GM23338 (cell line): ENCODE data around the gene TRUB1. TPM values are rescaled to one million over a fixed set of nuclear protein-coding genes. Genes with fewer than 3 reads are reported as not detected.

Experiments
- ATAC-seq: fragments of 200-7000 bp; cut with Tn5 transposase; 3 replicates; pipeline ENCODE4 v1.9.1; 2020
- DNase-seq: peaks from one replicate; pipeline ENCODE4 v3.0.0-alpha.2; 2015; ENCODE audit warnings: low spot score
- H2AFZ ChIP-seq: fragments of 200-600 bp; sonication (generic); 2 replicates; pipeline ENCODE4 v1.8.0; 2016; ENCODE audit warnings: antibody characterized with exemption, mild to moderate bottlenecking, moderate library complexity
- H3F3A ChIP-seq: fragments of 200-600 bp; sonication (generic); replicated peaks from 2 replicates; pipeline ENCODE4 v1.8.0; 2017; ENCODE audit warnings: antibody characterized with exemption, mixed run types, low read depth
- H3K27ac ChIP-seq: fragments of 200-600 bp; sonication (generic); 2 replicates; pipeline ENCODE4 v1.6.1; 2016; ENCODE audit warnings: low read depth
- H3K27me3 ChIP-seq: fragments of 200-600 bp; sonication (generic); 2 replicates; pipeline ENCODE4 v1.8.0; 2016; ENCODE audit warnings: mild to moderate bottlenecking, mixed run types, moderate library complexity; ENCODE audit not compliant: insufficient read depth
- H3K36me3 ChIP-seq: fragments of 200-600 bp; sonication (generic); 2 replicates; pipeline ENCODE4 v1.8.0; 2016; ENCODE audit warnings: mild to moderate bottlenecking; ENCODE audit not compliant: insufficient read depth
- H3K4me1 ChIP-seq: fragments of 200-600 bp; sonication (generic); 2 replicates; pipeline ENCODE4 v1.8.0; 2016; ENCODE audit warnings: mild to moderate bottlenecking, moderate library complexity; ENCODE audit not compliant: insufficient read depth
- H3K4me2 ChIP-seq: fragments of 200-600 bp; sonication (generic); 2 replicates; pipeline ENCODE4 v1.7.1; 2017; ENCODE audit warnings: mixed run types
- H3K4me3 ChIP-seq: fragments of 200-600 bp; sonication (generic); 2 replicates; pipeline ENCODE4 v1.6.1; 2016; ENCODE audit warnings: mixed run types
- H3K79me2 ChIP-seq: fragments of 200-600 bp; sonication (generic); replicated peaks from 2 replicates; pipeline ENCODE4 v1.8.0; 2017; ENCODE audit warnings: mild to moderate bottlenecking; ENCODE audit not compliant: insufficient read depth
- H3K9me2 ChIP-seq: fragments of 200-600 bp; sonication (generic); 2 replicates; pipeline ENCODE4 v1.8.0; 2017; ENCODE audit not compliant: insufficient read depth
- H4K20me1 ChIP-seq: fragments of 200-600 bp; sonication (generic); replicated peaks from 2 replicates; pipeline ENCODE4 v1.8.0; 2017; ENCODE audit warnings: mild to moderate bottlenecking; ENCODE audit not compliant: insufficient read depth
- H3K27ac Mint-ChIP-seq: 2 replicates; pipeline ENCODE4 v1.8.0; 2020; ENCODE audit warnings: inconsistent platforms, mild to moderate bottlenecking, moderate library complexity, mixed read lengths
- H3K27me3 Mint-ChIP-seq: 3 replicates; pipeline ENCODE4 v1.8.0; 2022; ENCODE audit warnings: low read depth, mild to moderate bottlenecking, moderate library complexity, mixed read lengths, inconsistent platforms; ENCODE audit not compliant: insufficient read depth, poor library complexity
- H3K36me3 Mint-ChIP-seq: 3 replicates; pipeline ENCODE4 v1.8.0; 2021; ENCODE audit warnings: low read depth, mild to moderate bottlenecking, inconsistent platforms, moderate library complexity, mixed read lengths
- H3K4me1 Mint-ChIP-seq: 3 replicates; pipeline ENCODE4 v1.8.0; 2020; ENCODE audit warnings: mild to moderate bottlenecking, inconsistent platforms, mixed read lengths
- H3K4me3 Mint-ChIP-seq: 3 replicates; pipeline ENCODE4 v1.8.0; 2021; ENCODE audit warnings: moderate library complexity, mild to moderate bottlenecking, inconsistent platforms, mixed read lengths
- H3K9me3 Mint-ChIP-seq: 3 replicates; pipeline ENCODE4 v1.8.0; 2020; ENCODE audit warnings: moderate library complexity, mild to moderate bottlenecking, inconsistent platforms, mixed read lengths
- EZH2phosphoT487 ChIP-seq: fragments of 200-600 bp; sonication (generic); IDR thresholded peaks from one replicate; pipeline ENCODE4 v1.8.1; 2018; ENCODE audit warnings: antibody characterized with exemption; ENCODE audit not compliant: unreplicated experiment
- JUNB ChIP-seq: IDR thresholded peaks from one replicate; pipeline ENCODE4 v1.6.1; 2016; ENCODE audit warnings: antibody characterized with exemption; ENCODE audit not compliant: unreplicated experiment
- NANOG ChIP-seq: IDR thresholded peaks from 2 replicates; pipeline ENCODE4 v1.6.1; 2016; ENCODE audit warnings: antibody characterized with exemption, borderline replicate concordance
- POLR2AphosphoS5 ChIP-seq: IDR thresholded peaks from 2 replicates; pipeline ENCODE4 v1.6.1; 2016; ENCODE audit warnings: antibody characterized with exemption, low read depth
- REST ChIP-seq: IDR thresholded peaks from one replicate; pipeline ENCODE4 v1.6.1; 2018; ENCODE audit warnings: antibody characterized with exemption; ENCODE audit not compliant: unreplicated experiment
- STAT1 ChIP-seq: IDR thresholded peaks from one replicate; pipeline ENCODE4 v1.6.1; 2016; ENCODE audit warnings: antibody characterized with exemption; ENCODE audit not compliant: unreplicated experiment
- ZNF114 ChIP-seq: fragments of 250-450 bp; sonication (Bioruptor Pico); IDR thresholded peaks from 2 replicates; pipeline ENCODE4 v1.5.0; 2020; ENCODE audit warnings: mild to moderate bottlenecking, moderate library complexity
- ZNF331 ChIP-seq: fragments of 250-450 bp; sonication (Bioruptor Pico); IDR thresholded peaks from 2 replicates; pipeline ENCODE4 v1.5.0; 2020; ENCODE audit warnings: low read depth, mild to moderate bottlenecking, moderate library complexity
- ZNF462 ChIP-seq: fragments of 250-450 bp; sonication (Bioruptor Pico); IDR thresholded peaks from 2 replicates; pipeline ENCODE4 v1.5.0; 2020; ENCODE audit warnings: mild to moderate bottlenecking, moderate library complexity
- polyA plus RNA-seq: library from polyadenylated mRNA; unstranded; fragments of >200 nt; fragmentation: Nextera tagmentation; extraction: Ambion mirVana; gene quantifications from 2 replicates; pipeline ENCODE4 v1.2.1, GENCODE V29; 2016
- total RNA-seq: library from RNA; depleted of rRNA; stranded (reverse); fragments of >200 nt; shearing (Covaris generic); gene quantifications from 2 replicates; pipeline ENCODE4 v1.2.3, GENCODE V29; 2014
- TF ChIP-seq, protein P1 (sequence below): IDR thresholded peaks from 2 replicates; pipeline ENCODE4 v1.6.1; 2016; ENCODE audit warnings: antibody characterized with exemption

Gene TRUB1
- total and polyA plus RNA-seq, 2 experiments from 2014 or later, result 15.5 to 34.5 TPM

- H3K27me3 ChIP-seq, result no peaks in the 10 kb centered on the region
- no peak for DNase-seq
- TF ChIP-seq REST (no peak), EZH2phosphoT487 (no peak)
- H3K4me3 Mint-ChIP-seq, result no peak overlapping the region
- no peaks in the 10 kb centered on the region for H3F3A ChIP-seq
- no peaks in the 10 kb centered on the region for H3K27me3 Mint-ChIP-seq
- no peak overlapping the region for H3K4me2 ChIP-seq
- no peaks in the 10 kb centered on the region for H3K36me3 ChIP-seq
- no peak overlapping the region for H3K27ac ChIP-seq
- H3K4me1 Mint-ChIP-seq, result peaks cover 7% of the 10 kb centered on the region
- no peak overlapping the region for H2AFZ ChIP-seq
- H4K20me1 ChIP-seq, result no peaks in the 10 kb centered on the region
- no peaks in the 10 kb centered on the region for H3K9me2 ChIP-seq
- H3K4me1 ChIP-seq, result peaks cover 9% of the 10 kb centered on the region
- no peak for ATAC-seq
- H3K27ac Mint-ChIP-seq, result no peak overlapping the region
- no peaks in the 10 kb centered on the region for H3K9me3 Mint-ChIP-seq
- no peaks in the 10 kb centered on the region for H3K36me3 Mint-ChIP-seq
- H3K79me2 ChIP-seq, result no peaks in the 10 kb centered on the region
- H3K4me3 ChIP-seq, result no peak overlapping the region
Measured at GRCh38 chr10:114923551-114923950, 14.4 kb upstream of the TRUB1 start.

- Histone ChIP-seq H3K4me3 (no peak overlapping the region), H3K27ac (no peak overlapping the region), H4K20me1 (no peaks in the 10 kb centered on the region), H3K4me2 (no peak overlapping the region), H3F3A (no peaks in the 10 kb centered on the region), H3K79me2 (no peaks in the 10 kb centered on the region), H3K4me1 (no peaks in the 10 kb centered on the region), H3K27me3 (no peaks in the 10 kb centered on the region), H3K36me3 (no peaks in the 10 kb centered on the region), H3K9me2 (no peaks in the 10 kb centered on the region), H2AFZ (peak overlapping the region; percentile 52; the same call in 1 of the 2 replicates)
- no peak for DNase-seq
- H3K36me3 Mint-ChIP-seq, result no peaks in the 10 kb centered on the region
- H3K27me3 Mint-ChIP-seq, result no peaks in the 10 kb centered on the region
- no peaks in the 10 kb centered on the region for H3K4me1 Mint-ChIP-seq
- ATAC-seq, result no peak
- no peak overlapping the region for H3K4me3 Mint-ChIP-seq
- H3K27ac Mint-ChIP-seq, result no peak overlapping the region
- H3K9me3 Mint-ChIP-seq, result peaks cover under 1% of the 10 kb centered on the region; the same call in 1 of the 3 replicates
- no peak for TF ChIP-seq POLR2AphosphoS5
- no peak for TF ChIP-seq NANOG
- TF ChIP-seq EZH2phosphoT487, result no peak
- TF ChIP-seq STAT1, result no peak
- TF ChIP-seq ZNF462 (CRISPR knock-in tag), result no peak
- no peak for TF ChIP-seq JUNB
- no peak for TF ChIP-seq ZNF331 (CRISPR knock-in tag)
- TF ChIP-seq, protein P1, sequence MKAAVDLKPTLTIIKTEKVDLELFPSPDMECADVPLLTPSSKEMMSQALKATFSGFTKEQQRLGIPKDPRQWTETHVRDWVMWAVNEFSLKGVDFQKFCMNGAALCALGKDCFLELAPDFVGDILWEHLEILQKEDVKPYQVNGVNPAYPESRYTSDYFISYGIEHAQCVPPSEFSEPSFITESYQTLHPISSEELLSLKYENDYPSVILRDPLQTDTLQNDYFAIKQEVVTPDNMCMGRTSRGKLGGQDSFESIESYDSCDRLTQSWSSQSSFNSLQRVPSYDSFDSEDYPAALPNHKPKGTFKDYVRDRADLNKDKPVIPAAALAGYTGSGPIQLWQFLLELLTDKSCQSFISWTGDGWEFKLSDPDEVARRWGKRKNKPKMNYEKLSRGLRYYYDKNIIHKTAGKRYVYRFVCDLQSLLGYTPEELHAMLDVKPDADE, result no peak
- TF ChIP-seq ZNF114 (CRISPR knock-in tag), result no peak
Measured at GRCh38 chr10:114925587-114926586, 12.1 kb upstream of the TRUB1 start.
